Upper lobe of right lung (tissue), 1 donor: ENCODE data around the gene RBM20. TPM values are rescaled to one million over a fixed set of nuclear protein-coding genes. Genes with fewer than 3 reads are reported as not detected.

ENCODE experiments used
- ATAC-seq: fragments of 200-7000 bp; cut with Tn5 transposase; one replicate; pipeline ENCODE4 v1.9.1; 2020; ENCODE audit warnings: mild to moderate bottlenecking, moderate library complexity
- DNase-seq: peaks from one replicate; pipeline ENCODE4 v3.0.0-alpha.2; 2020
- H3K27ac ChIP-seq: fragments of 200-600 bp; one replicate; pipeline ENCODE4 v1.8.0; 2022
- H3K27me3 ChIP-seq: fragments of 200-600 bp; one replicate; pipeline ENCODE4 v1.8.0; 2022; ENCODE audit warnings: mild to moderate bottlenecking
- H3K36me3 ChIP-seq: fragments of 200-600 bp; one replicate; pipeline ENCODE4 v1.8.0; 2022
- H3K4me1 ChIP-seq: fragments of 200-600 bp; one replicate; pipeline ENCODE4 v1.8.0; 2022
- H3K4me3 ChIP-seq: fragments of 200-600 bp; one replicate; pipeline ENCODE4 v1.8.0; 2022; ENCODE audit warnings: mild to moderate bottlenecking
- H3K9me3 ChIP-seq: fragments of 200-600 bp; one replicate; pipeline ENCODE4 v1.8.0; 2022
- CTCF ChIP-seq: fragments of 200-600 bp; IDR thresholded peaks from one replicate; pipeline ENCODE4 v1.8.0; 2022; ENCODE audit warnings: antibody characterized with exemption
- intact Hi-C: fragments of 100-400 bp; cut with DNase I; formaldehyde crosslinking; loops from one replicate; pipeline ENCODE4 v1.11.0; 2022
- total RNA-seq: library from RNA; stranded (reverse); fragmentation: NEBNext Ultra II Directional; extraction: Animal tissue kit (Norgen Biotek cat#: 25700); gene quantifications from one replicate; pipeline ENCODE4 v1.2.1, GENCODE V29; 2021
- donor health status: DM: no; HTN: yes; CAD: no; lungs with severe emphysema.

The RBM20 gene
- total RNA-seq, 1 donor from 2014 or later = 0.41 TPM

DNA sequence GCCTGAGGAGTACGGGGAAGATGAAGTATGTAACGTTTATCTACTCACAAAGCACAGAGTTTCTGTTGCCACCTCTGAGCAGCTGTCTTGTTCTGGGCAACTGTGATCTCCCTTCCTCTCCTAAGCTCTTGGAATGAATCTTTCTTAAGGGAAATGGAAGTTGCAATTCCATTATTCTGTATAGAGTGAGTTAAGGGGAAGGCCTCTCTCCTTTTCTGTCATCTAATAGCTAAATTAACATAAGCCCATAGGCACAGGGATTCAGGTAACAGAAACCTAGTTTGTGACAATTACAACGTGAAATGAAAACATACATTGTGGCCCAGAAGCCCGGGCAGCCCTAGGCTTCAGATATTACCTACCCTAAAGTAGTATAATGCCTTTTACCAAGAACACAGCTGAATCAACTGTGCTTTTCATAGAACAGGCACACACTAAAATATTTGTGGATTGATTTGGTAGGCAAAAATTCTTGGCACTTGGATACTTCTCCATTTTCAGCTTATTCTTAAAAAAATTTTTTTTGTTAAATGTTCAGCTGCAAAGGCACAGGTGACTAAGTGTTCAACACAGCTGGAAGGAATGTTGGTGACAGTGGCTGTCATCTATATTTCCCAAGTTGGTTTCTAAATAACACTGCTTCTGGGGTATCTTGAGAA lies 223.8 kb downstream of the RBM20 start:
- H3K4me1 ChIP-seq = peaks cover 44% of the 10 kb centered on the region
- H3K27ac ChIP-seq = peak overlapping the region; percentile 52
- DNase-seq (no peak), ATAC-seq (no peak)
- H3K27me3 ChIP-seq = no peaks in the 10 kb centered on the region
- H3K36me3 ChIP-seq = no peaks in the 10 kb centered on the region
- H3K4me3 ChIP-seq = no peak overlapping the region
- TF ChIP-seq CTCF = no peak
- no peaks in the 10 kb centered on the region for H3K9me3 ChIP-seq
- intact Hi-C loops = no loop called here

GRCh38 chr10:110868981-110869380 lies 224.8 kb downstream of the RBM20 start:
- intact Hi-C loops = no loop called here
- Histone ChIP-seq H3K36me3 (no peaks in the 10 kb centered on the region), H3K27me3 (no peaks in the 10 kb centered on the region), H3K27ac (no peak overlapping the region), H3K4me3 (no peak overlapping the region), H3K9me3 (no peaks in the 10 kb centered on the region), H3K4me1 (peaks cover 42% of the 10 kb centered on the region)
- TF ChIP-seq CTCF = no peak
- ATAC-seq (no peak), DNase-seq (no peak)

GRCh38 chr10:110870823-110871297 lies 226.7 kb downstream of the RBM20 start:
- Histone ChIP-seq H3K4me1 (peaks cover 35% of the 10 kb centered on the region), H3K9me3 (no peaks in the 10 kb centered on the region), H3K27ac (peak overlapping the region; percentile 94), H3K4me3 (peak overlapping the region; percentile 89), H3K27me3 (no peaks in the 10 kb centered on the region), H3K36me3 (no peaks in the 10 kb centered on the region)
- intact Hi-C loops = no loop called here
- DNase-seq = no peak
- no peak for TF ChIP-seq CTCF
- ATAC-seq = no peak

DNA sequence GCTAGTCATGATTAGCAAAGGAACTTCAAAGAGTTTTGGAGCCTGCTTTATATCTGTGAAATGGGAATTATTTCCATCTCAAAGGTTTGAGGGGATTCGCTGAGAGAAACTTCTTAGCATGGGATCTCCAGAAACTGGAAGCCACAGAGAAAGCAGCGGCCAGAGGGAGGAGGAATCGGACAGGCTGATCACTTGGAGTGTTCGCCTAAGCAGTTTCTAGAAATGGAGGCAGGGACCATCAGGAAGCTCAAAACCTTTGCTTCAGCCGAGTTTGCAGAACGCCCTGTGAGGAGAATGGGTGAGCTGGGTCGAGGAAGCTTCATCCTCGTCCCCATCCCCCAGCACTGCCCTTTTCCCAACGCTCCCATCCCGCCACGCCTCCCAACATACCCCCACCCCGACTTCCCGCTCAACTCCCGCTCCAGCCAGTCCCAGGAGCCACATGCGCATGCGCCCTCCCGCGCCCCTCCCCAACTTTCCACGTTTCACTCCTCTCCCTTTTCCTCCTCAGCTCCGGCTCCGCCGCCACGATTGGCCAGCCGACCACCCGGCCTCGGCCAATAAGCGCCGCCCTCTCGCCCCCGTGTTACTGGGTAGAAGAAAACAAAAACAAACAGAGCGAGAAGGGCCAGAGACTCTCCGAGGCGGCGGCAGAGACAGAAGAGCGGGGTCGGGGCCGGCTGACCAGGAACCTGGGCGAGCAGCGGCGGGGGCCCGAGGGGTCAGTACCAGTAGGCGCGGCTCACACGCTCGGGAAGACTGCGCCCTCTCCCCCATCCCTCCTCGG lies 227.4 kb downstream of the RBM20 start, which contains the start of gene PDCD4:
TSS of gene PDCD4 (plus strand) at position 631 of the 787 bp plus-strand sequence. CDS start 4,100 bp downstream, outside the sequence.
- Histone ChIP-seq H3K27me3 (no peaks in the 10 kb centered on the region), H3K4me3 (peak within 1 kb of the TSS; percentile 89), H3K9me3 (no peaks in the 10 kb centered on the region), H3K27ac (peak within 1 kb of the TSS; percentile 94), H3K36me3 (no peaks in the 10 kb centered on the region), H3K4me1 (peaks cover 29% of the 10 kb centered on the region)
- intact Hi-C loops = no loop called here
- DNase-seq (peak; percentile 99), ATAC-seq (peak; percentile 97)
- no peak for TF ChIP-seq CTCF

- Histone ChIP-seq H3K27me3 (no peaks in the 10 kb centered on the region), H3K4me1 (peaks cover 27% of the 10 kb centered on the region)
- intact Hi-C loops = no loop called here
Measured at GRCh38 chr10:110872145-110872983, 228.2 kb downstream of the RBM20 start.

More at GRCh38 chr10:110872145-110872983, 228.2 kb downstream of the RBM20 start:
- no peaks in the 10 kb centered on the region for H3K36me3 ChIP-seq
- H3K27ac ChIP-seq = peak overlapping the region; percentile 94
- H3K4me3 ChIP-seq = peak overlapping the region; percentile 89
- H3K9me3 ChIP-seq = no peaks in the 10 kb centered on the region
- TF ChIP-seq CTCF = peak; percentile 18
- DNase-seq = peak; percentile 87
- peak; percentile 81 for ATAC-seq
